ENCODE data around the gene FAM222A.

Gene FAM222A

DNA sequence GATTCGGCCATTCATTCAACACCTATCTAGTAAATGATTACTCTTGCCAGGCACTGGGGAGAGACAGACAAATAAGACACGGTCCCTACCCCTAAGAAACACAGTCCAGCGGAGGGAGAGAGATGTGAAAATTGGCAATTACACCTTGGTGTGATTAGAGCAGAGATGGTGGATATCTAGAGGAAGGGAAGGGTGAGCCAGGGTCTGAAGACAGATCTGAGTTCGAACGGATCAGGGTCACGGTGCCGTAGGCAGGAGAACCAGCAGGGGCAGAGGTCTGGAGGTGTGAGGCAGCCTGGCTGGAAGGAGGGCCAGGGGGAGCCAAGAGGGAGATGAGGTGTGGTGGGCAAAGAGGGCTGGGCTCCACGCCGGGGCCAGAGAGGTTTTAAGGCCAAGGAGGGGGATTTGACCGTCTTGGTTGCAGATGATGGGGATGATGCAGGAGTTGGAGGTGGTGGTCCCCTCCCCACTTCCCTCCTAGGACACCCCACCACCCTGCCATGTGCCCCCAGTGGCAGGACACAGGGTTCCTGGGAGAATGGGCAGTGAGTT, 27.1 kb downstream of the FAM222A start:
- Histone ChIP-seq H3K9ac (ENCODE audit: low read length) (no peak overlapping the region), H3K9me3 (ENCODE audit: insufficient read depth, low read length) (no peaks in the 10 kb centered on the region), H3K4me2 (ENCODE audit: low read depth, low read length, poor library complexity, severe bottlenecking) (no peak overlapping the region), H3K9me2 (replicated peaks; ENCODE audit: insufficient read depth, low read length) (no peaks in the 10 kb centered on the region), H3K27ac (ENCODE audit: low read depth, low read length) (no peak overlapping the region), H3K4me3 (ENCODE audit: insufficient read depth, low read length, poor library complexity, severe bottlenecking) (no peak overlapping the region), H3K27me3 (ENCODE audit: low read length) (no peaks in the 10 kb centered on the region), H3F3A (ENCODE audit: insufficient read depth) (no peaks in the 10 kb centered on the region), H2AFZ (ENCODE audit: low read depth, low read length, severe bottlenecking) (no peak overlapping the region), H3K79me2 (ENCODE audit: insufficient read depth, low read length) (no peaks in the 10 kb centered on the region), H3K36me3 (ENCODE audit: low read length) (no peaks in the 10 kb centered on the region), H4K20me1 (ENCODE audit: low read depth, low read length) (no peaks in the 10 kb centered on the region)
- TF ChIP-seq, protein P1, sequence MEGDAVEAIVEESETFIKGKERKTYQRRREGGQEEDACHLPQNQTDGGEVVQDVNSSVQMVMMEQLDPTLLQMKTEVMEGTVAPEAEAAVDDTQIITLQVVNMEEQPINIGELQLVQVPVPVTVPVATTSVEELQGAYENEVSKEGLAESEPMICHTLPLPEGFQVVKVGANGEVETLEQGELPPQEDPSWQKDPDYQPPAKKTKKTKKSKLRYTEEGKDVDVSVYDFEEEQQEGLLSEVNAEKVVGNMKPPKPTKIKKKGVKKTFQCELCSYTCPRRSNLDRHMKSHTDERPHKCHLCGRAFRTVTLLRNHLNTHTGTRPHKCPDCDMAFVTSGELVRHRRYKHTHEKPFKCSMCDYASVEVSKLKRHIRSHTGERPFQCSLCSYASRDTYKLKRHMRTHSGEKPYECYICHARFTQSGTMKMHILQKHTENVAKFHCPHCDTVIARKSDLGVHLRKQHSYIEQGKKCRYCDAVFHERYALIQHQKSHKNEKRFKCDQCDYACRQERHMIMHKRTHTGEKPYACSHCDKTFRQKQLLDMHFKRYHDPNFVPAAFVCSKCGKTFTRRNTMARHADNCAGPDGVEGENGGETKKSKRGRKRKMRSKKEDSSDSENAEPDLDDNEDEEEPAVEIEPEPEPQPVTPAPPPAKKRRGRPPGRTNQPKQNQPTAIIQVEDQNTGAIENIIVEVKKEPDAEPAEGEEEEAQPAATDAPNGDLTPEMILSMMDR (IDR thresholded peaks at IDR 0.05; ENCODE audit: insufficient read depth, low read length, poor library complexity, severe bottlenecking): no peak
- no peak for TF ChIP-seq EZH2phosphoT487 (conservative IDR thresholded peaks at IDR 0.05; ENCODE audit: low read length)

DNA sequence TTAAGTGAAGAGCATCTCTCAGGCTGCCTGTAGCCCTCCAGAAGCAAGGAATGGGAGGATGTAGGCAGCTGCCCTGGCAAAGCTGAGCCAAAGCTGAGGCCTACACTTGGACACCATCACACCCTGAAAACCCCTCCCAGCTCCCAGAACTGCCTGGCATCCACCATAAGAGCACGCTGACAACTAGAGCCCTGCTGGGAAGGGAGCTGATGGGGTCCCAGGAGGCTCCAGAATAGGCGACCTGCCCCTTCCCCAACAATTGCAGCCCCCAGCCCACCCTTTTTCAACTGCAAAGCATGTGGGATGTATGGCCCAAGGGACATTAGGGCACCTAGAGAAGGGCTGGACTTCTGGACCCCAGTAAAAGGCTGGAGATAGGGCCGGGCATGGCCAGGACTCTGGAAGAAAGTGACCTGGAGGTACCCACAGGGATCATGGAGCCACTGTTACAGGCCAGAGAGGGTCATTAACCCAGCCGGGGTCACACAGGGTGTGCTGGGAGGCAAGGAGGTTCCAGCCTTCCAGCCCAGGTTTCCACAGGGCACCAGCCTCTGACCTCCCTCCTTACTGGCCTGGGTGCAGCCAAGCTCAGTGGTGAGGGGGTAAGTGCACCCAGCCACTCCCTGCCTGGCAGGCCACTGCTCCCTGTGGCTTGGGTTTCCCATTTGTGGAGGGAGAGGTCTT, 27.8 kb downstream of the FAM222A start:
- H3K4me3 ChIP-seq (ENCODE audit: insufficient read depth, low read length, poor library complexity, severe bottlenecking): no peak overlapping the region
- H3K9ac ChIP-seq (ENCODE audit: low read length): no peak overlapping the region
- no peak overlapping the region for H3K4me2 ChIP-seq (ENCODE audit: low read depth, low read length, poor library complexity, severe bottlenecking)
- no peaks in the 10 kb centered on the region for H3K9me2 ChIP-seq (replicated peaks; ENCODE audit: insufficient read depth, low read length)
- H3K9me3 ChIP-seq (ENCODE audit: insufficient read depth, low read length): no peaks in the 10 kb centered on the region
- no peak overlapping the region for H3K27ac ChIP-seq (ENCODE audit: low read depth, low read length)
- no peaks in the 10 kb centered on the region for H3K27me3 ChIP-seq (ENCODE audit: low read length)
- H4K20me1 ChIP-seq (ENCODE audit: low read depth, low read length): no peaks in the 10 kb centered on the region
- H2AFZ ChIP-seq (ENCODE audit: low read depth, low read length, severe bottlenecking): no peak overlapping the region
- H3F3A ChIP-seq (ENCODE audit: insufficient read depth): no peaks in the 10 kb centered on the region
- no peaks in the 10 kb centered on the region for H3K79me2 ChIP-seq (ENCODE audit: insufficient read depth, low read length)
- H3K36me3 ChIP-seq (ENCODE audit: low read length): no peaks in the 10 kb centered on the region
- no peak for TF ChIP-seq EZH2phosphoT487 (conservative IDR thresholded peaks at IDR 0.05; ENCODE audit: low read length)
- TF ChIP-seq, protein P1 (IDR thresholded peaks at IDR 0.05; ENCODE audit: insufficient read depth, low read length, poor library complexity, severe bottlenecking): no peak

DNA sequence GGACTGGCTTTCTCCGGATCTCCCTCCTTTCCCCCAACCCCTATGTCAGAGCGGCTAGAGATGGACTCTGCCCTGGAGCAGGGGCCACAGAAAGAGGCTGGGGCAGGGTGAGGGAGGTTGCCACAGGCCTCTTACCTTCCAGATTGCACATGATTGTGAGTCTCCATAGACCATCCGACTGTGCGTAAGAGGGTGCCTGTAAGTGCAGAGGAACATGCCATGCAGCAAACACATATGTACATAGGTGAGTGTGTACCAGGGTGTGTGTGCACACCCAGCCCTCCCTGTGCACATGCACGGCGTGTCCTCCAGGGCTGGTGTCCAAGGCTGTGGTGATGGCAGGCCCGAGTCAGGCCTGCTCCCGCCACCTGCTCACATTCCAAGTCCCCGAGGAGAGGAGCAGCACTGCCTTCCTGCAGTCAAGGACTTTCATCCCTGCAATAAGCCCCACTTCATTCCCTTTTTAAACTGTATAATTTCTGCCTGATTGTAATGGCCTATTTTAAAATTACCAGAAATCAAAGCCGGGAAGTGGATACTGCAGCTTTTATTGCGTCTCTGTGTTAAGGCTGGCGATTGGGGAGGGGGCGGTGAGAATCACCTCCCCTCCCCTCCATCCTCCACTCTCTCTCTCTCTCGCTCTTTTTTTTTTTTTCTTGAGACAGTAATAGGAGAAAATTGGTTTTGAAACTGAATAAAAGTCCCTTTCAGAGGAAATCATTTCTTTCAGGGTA, 28.5 kb downstream of the FAM222A start:
- TF ChIP-seq EZH2phosphoT487 (conservative IDR thresholded peaks at IDR 0.05; ENCODE audit: low read length): no peak
- Histone ChIP-seq H4K20me1 (ENCODE audit: low read depth, low read length) (no peaks in the 10 kb centered on the region), H3K79me2 (ENCODE audit: insufficient read depth, low read length) (no peaks in the 10 kb centered on the region), H3K36me3 (ENCODE audit: low read length) (no peaks in the 10 kb centered on the region), H3F3A (ENCODE audit: insufficient read depth) (no peaks in the 10 kb centered on the region), H2AFZ (ENCODE audit: low read depth, low read length, severe bottlenecking) (no peak overlapping the region), H3K9ac (ENCODE audit: low read length) (no peak overlapping the region), H3K9me3 (ENCODE audit: insufficient read depth, low read length) (no peaks in the 10 kb centered on the region), H3K27me3 (ENCODE audit: low read length) (no peaks in the 10 kb centered on the region), H3K4me2 (ENCODE audit: low read depth, low read length, poor library complexity, severe bottlenecking) (no peak overlapping the region), H3K9me2 (replicated peaks; ENCODE audit: insufficient read depth, low read length) (no peaks in the 10 kb centered on the region), H3K4me3 (ENCODE audit: insufficient read depth, low read length, poor library complexity, severe bottlenecking) (no peak overlapping the region), H3K27ac (ENCODE audit: low read depth, low read length) (no peak overlapping the region)

Data from SU-DHL-6 (cell line).